Gastrocnemius medialis (tissue), 4 donors: ENCODE data around the gene CYP2E1. TPM values are rescaled to one million over a fixed set of nuclear protein-coding genes. Genes with fewer than 3 reads are reported as not detected.
"Not testable (repeated sequence)": the region's sequence is repeated elsewhere in the genome, so short reads cannot be mapped to it uniquely, and the experiment has no call there.

Experiments
- ATAC-seq, 2 donors: fragments of 150-250 bp; one replicate each; pipeline ENCODE4 v1.9.1; 2016
- DNase-seq, 2 donors: peaks; one replicate each; pipeline ENCODE4 v3.0.0-alpha.2; 2019
- H3K27ac ChIP-seq, 4 donors: fragments of 200-600 bp; sonication (generic); 1 replicate in 1 of 4; 2 replicates in 3 of 4; pipeline ENCODE4 v1.5.1; 2016 to 2018; ENCODE audit warnings: mild to moderate bottlenecking in 2 of 4, moderate library complexity in 1 of 4
- H3K27me3 ChIP-seq, 3 donors: fragments of 200-600 bp; sonication (generic) in 2 of 3; 1 replicate in 1 of 3; 2 replicates in 2 of 3; pipeline versions ENCODE4 v1.5.1 to v1.6.0; 2016 to 2019; ENCODE audit warnings: mild to moderate bottlenecking in 1 of 3, moderate library complexity in 1 of 3
- H3K36me3 ChIP-seq, 2 donors: fragments of 200-600 bp; sonication (generic) in 1 of 2; one replicate each; pipeline ENCODE4 v1.5.1; 2017 to 2018
- H3K4me1 ChIP-seq, 2 donors: fragments of 200-600 bp; sonication (generic) in 1 of 2; one replicate each; pipeline ENCODE4 v1.5.1; 2016 to 2017; ENCODE audit warnings: mild to moderate bottlenecking in 2 of 2
- H3K4me3 ChIP-seq, 4 donors: fragments of 200-600 bp; sonication (generic) in 3 of 4; 1 replicate in 1 of 4; 2 replicates in 3 of 4; pipeline ENCODE4 v1.5.1; 2016 to 2019; ENCODE audit warnings: mild to moderate bottlenecking in 2 of 4
- H3K9me3 ChIP-seq, 3 donors: fragments of 200-600 bp; sonication (generic) in 2 of 3; 1 replicate in 1 of 3; 2 replicates in 2 of 3; pipeline ENCODE4 v1.5.1; 2016 to 2019
- CTCF ChIP-seq, 5 experiments: fragments of 450-650 bp in 3 of 5; fragments of 200-600 bp in 2 of 5; sonication (generic) in 2 of 5; IDR thresholded peaks in 4 of 5; conservative IDR thresholded peaks in 1 of 5; 1 replicate in 4 of 5; 2 replicates in 1 of 5; pipeline ENCODE4 v1.5.1; 2016 to 2019; ENCODE audit warnings: antibody characterized with exemption in 5 of 5, mild to moderate bottlenecking in 3 of 5, moderate library complexity in 3 of 5
- POLR2A ChIP-seq, 2 donors: fragments of 450-650 bp; IDR thresholded peaks; one replicate each; pipeline ENCODE4 v1.6.1; 2017; ENCODE audit warnings: antibody characterized with exemption in 2 of 2, mild to moderate bottlenecking in 2 of 2, moderate library complexity in 2 of 2
- in situ Hi-C, 4 donors: fragments of 200-750 bp; cut with MboI; loops; one replicate each; pipeline versions ENCODE4 v1.15.0 to v1.8.0; 2017; ENCODE audit warnings: low sequenced_read_pairs in 4 of 4
- intact Hi-C: fragments of 100-400 bp; cut with DNase I; formaldehyde crosslinking; loops from one replicate; pipeline ENCODE4 v1.15.1; 2023; ENCODE audit warnings: low total_unique reads
- total RNA-seq, 4 donors: library from RNA; depleted of rRNA; stranded (reverse); fragments of >200 nt; gene quantifications; one replicate each; pipeline versions ENCODE4 v1.1.0 to v1.2.3, GENCODE V29; 2016

CYP2E1 gene
- total RNA-seq, 4 donors from 2014 or later = 0.97 to 14.0 (median 4.4) TPM

- H3K4me3 ChIP-seq = no peak overlapping the region
- TF ChIP-seq POLR2A (IDR thresholded peaks at IDR 0.05) = no peak
- TF ChIP-seq CTCF (IDR thresholded peaks at IDR 0.05 in 4 of 5, conservative IDR thresholded peaks at IDR 0.05 in 1 of 5) = no peak
- H3K36me3 ChIP-seq = peaks cover 0 to 8% of the 10 kb centered on the region in 2 donors
- H3K4me1 ChIP-seq = no peaks in the 10 kb centered on the region
- no peak for DNase-seq
- H3K27me3 ChIP-seq = peaks cover 8 to 22% (median 21%) of the 10 kb centered on the region in 3 donors
- in situ Hi-C loops = no loop called here
- intact Hi-C loops = no loop called here
- no peak overlapping the region for H3K27ac ChIP-seq
- ATAC-seq = no peak
- no peaks in the 10 kb centered on the region for H3K9me3 ChIP-seq
Observed at GRCh38 chr10:133532871-133533270, 5.7 kb downstream of the CYP2E1 start.

GRCh38 chr10:133534417-133534816, 7.3 kb downstream of the CYP2E1 start:
- in situ Hi-C loops = no loop called here
- no peaks in the 10 kb centered on the region for H3K4me1 ChIP-seq
- TF ChIP-seq POLR2A (IDR thresholded peaks at IDR 0.05) (no peak), CTCF (IDR thresholded peaks at IDR 0.05 in 4 of 5, conservative IDR thresholded peaks at IDR 0.05 in 1 of 5) (no peak)
- H3K36me3 ChIP-seq = peaks cover 0 to 8% of the 10 kb centered on the region in 2 donors
- H3K4me3 ChIP-seq = no peak overlapping the region
- H3K27ac ChIP-seq = no peak overlapping the region
- ATAC-seq = no peak
- H3K9me3 ChIP-seq = no peaks in the 10 kb centered on the region
- intact Hi-C loops = no loop called here
- no peak for DNase-seq
- peaks cover 3 to 7% (median 6%) of the 10 kb centered on the region in 3 donors for H3K27me3 ChIP-seq

- H3K27me3 ChIP-seq = no peaks in the 10 kb centered on the region
- H3K4me1 ChIP-seq = no peaks in the 10 kb centered on the region
- H3K27ac ChIP-seq = no peak overlapping the region
- H3K4me3 ChIP-seq = no peak overlapping the region
- in situ Hi-C loops (no loop called here), intact Hi-C loops (no loop called here)
- H3K9me3 ChIP-seq = no peaks in the 10 kb centered on the region
- ATAC-seq = no peak
- peaks cover 0 to 8% of the 10 kb centered on the region in 2 donors for H3K36me3 ChIP-seq
- DNase-seq = no peak
- no peak for TF ChIP-seq CTCF (IDR thresholded peaks at IDR 0.05 in 4 of 5, conservative IDR thresholded peaks at IDR 0.05 in 1 of 5)
- no peak for TF ChIP-seq POLR2A (IDR thresholded peaks at IDR 0.05)
Observed at GRCh38 chr10:133536198-133536597, 9.0 kb downstream of the CYP2E1 start.

- DNase-seq = no peak
- intact Hi-C loops = no loop called here
- Histone ChIP-seq H3K27me3 (no peaks in the 10 kb centered on the region), H3K9me3 (no peaks in the 10 kb centered on the region), H3K36me3 (peaks cover 0 to 8% of the 10 kb centered on the region in 2 donors), H3K27ac (no peak overlapping the region), H3K4me3 (no peak overlapping the region), H3K4me1 (no peaks in the 10 kb centered on the region)
- ATAC-seq = no peak
- TF ChIP-seq CTCF (IDR thresholded peaks at IDR 0.05 in 4 of 5, conservative IDR thresholded peaks at IDR 0.05 in 1 of 5) (no peak), POLR2A (IDR thresholded peaks at IDR 0.05) (no peak)
- in situ Hi-C loops = no loop called here
Observed at GRCh38 chr10:133537546-133538545, 10.7 kb downstream of the CYP2E1 start.

- in situ Hi-C loops, H3K27me3 ChIP-seq, H3K9me3 ChIP-seq, H3K4me3 ChIP-seq, DNase-seq, ATAC-seq, H3K36me3 ChIP-seq, H3K4me1 ChIP-seq, H3K27ac ChIP-seq, intact Hi-C loops: not testable (repeated sequence)
Observed at GRCh38 chr10:133541441-133541975, 14.3 kb downstream of the CYP2E1 start.
